ENCODE measurements around the gene URAD. TPM values are rescaled to one million over a fixed set of nuclear protein-coding genes. Genes with fewer than 3 reads are reported as not detected.

The URAD gene
- total RNA-seq, 2 experiments from 2014 or later = not detected

DNA sequence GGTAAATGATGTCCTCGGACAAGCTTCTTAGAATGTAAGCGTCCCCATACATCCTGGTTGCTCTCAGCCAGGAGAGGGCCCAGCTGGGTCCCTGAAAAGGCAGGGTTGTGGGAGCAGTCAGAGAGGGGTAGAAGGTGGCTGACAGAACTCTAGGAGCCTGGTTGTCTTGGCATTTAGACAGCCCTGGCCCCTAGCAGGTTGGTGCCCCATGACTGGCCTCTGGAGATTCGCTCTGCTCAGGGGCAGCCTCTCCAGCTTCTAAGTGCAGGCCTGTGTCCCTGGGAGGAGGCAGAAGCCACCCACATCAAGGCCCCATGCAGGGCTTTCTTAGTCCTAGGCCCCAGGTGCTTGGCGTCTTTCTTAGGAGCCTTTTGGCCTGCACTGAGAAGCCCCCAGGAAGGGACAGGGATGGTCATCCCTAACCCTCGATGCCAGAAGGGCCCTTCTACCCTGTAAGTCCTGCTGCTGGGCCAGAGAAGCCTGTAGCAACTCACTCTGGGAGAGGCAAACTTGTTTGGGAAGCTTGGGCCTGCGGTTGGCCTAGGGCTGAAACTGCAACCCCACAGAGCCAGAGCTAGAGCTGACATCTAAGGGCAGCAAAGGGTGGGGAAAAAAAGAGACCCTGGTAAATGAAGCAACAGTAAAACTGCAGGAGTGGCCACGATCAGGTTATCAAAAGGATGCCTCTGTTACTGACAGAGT, 16.6 kb downstream of the URAD start:
- no peaks in the 10 kb centered on the region for H4K20me1 ChIP-seq (ENCODE audit: insufficient read depth, low read length)

GRCh38 chr13:27971236-27971645, 17.3 kb downstream of the URAD start:
- H4K20me1 ChIP-seq (ENCODE audit: insufficient read depth, low read length) = no peaks in the 10 kb centered on the region
- intact Hi-C loops (cut with micrococcal nuclease; ENCODE audit: unreplicated experiment) = no loop called here
- no peaks in the 10 kb centered on the region for H3K36me3 ChIP-seq (ENCODE audit: insufficient read depth, low read length)
- CTCF ChIA-PET (ENCODE audit: unreplicated experiment) = no interaction called here
- no peak overlapping the region for H3K4me3 ChIP-seq (ENCODE audit: low read depth, low read length, poor library complexity, severe bottlenecking)
- H3K9me3 ChIP-seq (ENCODE audit: low read length) = no peaks in the 10 kb centered on the region
- H3K4me1 ChIP-seq (ENCODE audit: insufficient read depth, low read length, poor library complexity, severe bottlenecking) = no peaks in the 10 kb centered on the region
- H3K4me2 ChIP-seq (ENCODE audit: low read length) = no peak overlapping the region
- TF ChIP-seq EZH2phosphoT487 (IDR thresholded peaks at IDR 0.05; ENCODE audit: borderline replicate concordance, low read depth, low read length) = no peak
- no peak for TF ChIP-seq CTCF (conservative IDR thresholded peaks at IDR 0.05; ENCODE audit: low read length)
- no peaks in the 10 kb centered on the region for H3K79me2 ChIP-seq (ENCODE audit: insufficient read depth, low read depth, low read length)
- POLR2A ChIA-PET = no interaction called here
- no peak for DNase-seq (ENCODE audit: low spot score)
- no TSS peak for BruUV-seq (replicated peaks)
- no peaks in the 10 kb centered on the region for H3K9me2 ChIP-seq (ENCODE audit: insufficient read depth, low read length)
- H3K27ac ChIP-seq (ENCODE audit: low read depth, low read length, poor library complexity, severe bottlenecking) = no peak overlapping the region
- H2AFZ ChIP-seq (ENCODE audit: low read length) = no peak overlapping the region

More for the DNA sequence above, 16.6 kb downstream of the URAD start:
- no peaks in the 10 kb centered on the region for H3K9me3 ChIP-seq (ENCODE audit: low read length)
- H3K27ac ChIP-seq (ENCODE audit: low read depth, low read length, poor library complexity, severe bottlenecking) = no peak overlapping the region
- no peaks in the 10 kb centered on the region for H3K36me3 ChIP-seq (ENCODE audit: insufficient read depth, low read length)
- no peak overlapping the region for H3K4me3 ChIP-seq (ENCODE audit: low read depth, low read length, poor library complexity, severe bottlenecking)
- no TSS peak for BruUV-seq (replicated peaks)
- H3K4me2 ChIP-seq (ENCODE audit: low read length) = no peak overlapping the region
- intact Hi-C loops (cut with micrococcal nuclease; ENCODE audit: unreplicated experiment) = no loop called here
- H3K4me1 ChIP-seq (ENCODE audit: insufficient read depth, low read length, poor library complexity, severe bottlenecking) = no peaks in the 10 kb centered on the region
- no peak for DNase-seq (ENCODE audit: low spot score)
- ChIA-PET CTCF (ENCODE audit: unreplicated experiment) (no interaction called here), POLR2A (no interaction called here)
- no peak overlapping the region for H2AFZ ChIP-seq (ENCODE audit: low read length)
- no peak for TF ChIP-seq EZH2phosphoT487 (IDR thresholded peaks at IDR 0.05; ENCODE audit: borderline replicate concordance, low read depth, low read length)
- TF ChIP-seq CTCF (conservative IDR thresholded peaks at IDR 0.05; ENCODE audit: low read length) = no peak
- no peaks in the 10 kb centered on the region for H3K79me2 ChIP-seq (ENCODE audit: insufficient read depth, low read depth, low read length)
- no peaks in the 10 kb centered on the region for H3K9me2 ChIP-seq (ENCODE audit: insufficient read depth, low read length)

- no peak overlapping the region for H3K27ac ChIP-seq (ENCODE audit: low read depth, low read length, poor library complexity, severe bottlenecking)
- H3K9me3 ChIP-seq (ENCODE audit: low read length) = no peaks in the 10 kb centered on the region
- H4K20me1 ChIP-seq (ENCODE audit: insufficient read depth, low read length) = no peaks in the 10 kb centered on the region
- H3K9me2 ChIP-seq (ENCODE audit: insufficient read depth, low read length) = no peaks in the 10 kb centered on the region
- no peak overlapping the region for H3K4me3 ChIP-seq (ENCODE audit: low read depth, low read length, poor library complexity, severe bottlenecking)
- no peaks in the 10 kb centered on the region for H3K4me1 ChIP-seq (ENCODE audit: insufficient read depth, low read length, poor library complexity, severe bottlenecking)
- intact Hi-C loops (cut with micrococcal nuclease; ENCODE audit: unreplicated experiment) = no loop called here
- ChIA-PET POLR2A (no interaction called here), CTCF (ENCODE audit: unreplicated experiment) (no interaction called here)
- BruUV-seq (replicated peaks) = no TSS peak
- H3K4me2 ChIP-seq (ENCODE audit: low read length) = no peak overlapping the region
- no peak overlapping the region for H2AFZ ChIP-seq (ENCODE audit: low read length)
- H3K36me3 ChIP-seq (ENCODE audit: insufficient read depth, low read length) = no peaks in the 10 kb centered on the region
- H3K79me2 ChIP-seq (ENCODE audit: insufficient read depth, low read depth, low read length) = no peaks in the 10 kb centered on the region
- no peak for TF ChIP-seq CTCF (conservative IDR thresholded peaks at IDR 0.05; ENCODE audit: low read length)
- TF ChIP-seq EZH2phosphoT487 (IDR thresholded peaks at IDR 0.05; ENCODE audit: borderline replicate concordance, low read depth, low read length) = no peak
- no peak for DNase-seq (ENCODE audit: low spot score)
Measured at GRCh38 chr13:27970382-27971235, 17.9 kb downstream of the URAD start.

All from OCI-LY7 (cell line).